HG02973 (cell line): ENCODE results near the gene POLR1A.
A peak's percentile ranks its signal among the peaks of the same experiment; 100 is the strongest.

ENCODE experiments used
- ATAC-seq: cut with Tn5 transposase; IDR thresholded peaks from one replicate; pipeline ENCODE4 v1.9.1; 2021; ENCODE audit warnings: moderate library complexity; ENCODE audit not compliant: unreplicated experiment

The POLR1A gene

DNA sequence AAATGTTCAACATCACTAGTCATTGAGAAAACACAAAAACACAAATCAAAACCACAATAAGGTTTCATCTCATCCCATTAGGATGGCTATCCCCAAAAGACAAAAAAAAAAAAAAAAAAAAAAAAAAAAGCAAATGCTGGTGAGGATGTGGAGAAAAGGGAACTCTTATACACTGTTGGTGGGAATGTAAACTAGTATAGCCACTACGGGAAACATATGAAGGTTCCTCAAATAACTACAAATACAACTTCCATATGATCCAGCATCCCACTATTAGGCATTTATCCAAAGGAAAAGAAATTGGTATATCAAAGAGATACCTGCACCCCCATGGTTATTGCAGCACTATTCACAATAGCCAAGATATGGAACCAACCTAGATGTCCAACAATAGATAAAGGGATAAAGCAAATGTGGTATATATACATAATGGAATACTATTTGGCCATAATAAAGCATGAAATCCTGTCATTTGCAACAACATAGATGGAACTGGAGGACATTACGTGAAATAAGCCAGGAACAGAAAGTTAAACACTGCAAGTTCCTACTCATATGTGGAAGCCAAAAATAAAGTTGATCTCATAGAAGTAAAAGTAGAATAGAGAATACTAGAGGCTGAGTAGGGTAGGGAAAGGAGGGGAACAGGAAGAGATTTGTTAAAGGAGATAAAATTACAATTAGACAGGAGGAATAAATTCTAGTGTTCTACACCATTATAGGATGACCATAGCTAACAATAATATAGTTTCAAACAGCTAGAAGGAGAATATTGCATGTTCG is 8.4 kb downstream of the POLR1A start:
- no peak for ATAC-seq

DNA sequence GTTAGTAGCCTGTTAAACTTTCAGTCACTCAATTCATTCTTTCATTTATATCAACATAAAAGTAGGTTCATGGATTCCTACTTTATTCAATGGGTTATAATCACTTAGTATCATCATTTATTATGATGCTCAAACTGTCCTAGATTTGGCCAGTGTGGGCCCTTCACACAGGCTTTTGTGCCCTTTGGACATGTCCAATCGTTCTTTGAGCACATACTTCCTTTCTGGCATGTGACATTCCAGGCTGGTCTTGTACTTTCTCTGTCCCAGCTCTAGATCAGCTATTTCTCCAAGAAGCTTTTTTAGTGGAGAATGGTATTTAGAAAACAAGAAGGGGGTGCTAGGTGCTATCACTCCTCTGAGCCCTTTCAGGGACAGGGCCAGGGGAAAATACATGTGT is 11.5 kb downstream of the POLR1A start:
- no peak for ATAC-seq

GRCh38 chr2:86087936-86088850 is 17.5 kb downstream of the POLR1A start:
- ATAC-seq: no peak

- no peak for ATAC-seq
These were observed 22.9 kb downstream of the POLR1A start for GRCh38 chr2:86082756-86083155.

GRCh38 chr2:86081724-86082123 is 24.0 kb downstream of the POLR1A start:
- no peak for ATAC-seq

- peak; percentile 71 for ATAC-seq
These were observed 25.4 kb downstream of the POLR1A start for GRCh38 chr2:86079981-86080911.

GRCh38 chr2:86078774-86079545 is 26.7 kb downstream of the POLR1A start:
- ATAC-seq: no peak

- ATAC-seq: no peak
These were observed 29.8 kb downstream of the POLR1A start for GRCh38 chr2:86075886-86076285.

DNA sequence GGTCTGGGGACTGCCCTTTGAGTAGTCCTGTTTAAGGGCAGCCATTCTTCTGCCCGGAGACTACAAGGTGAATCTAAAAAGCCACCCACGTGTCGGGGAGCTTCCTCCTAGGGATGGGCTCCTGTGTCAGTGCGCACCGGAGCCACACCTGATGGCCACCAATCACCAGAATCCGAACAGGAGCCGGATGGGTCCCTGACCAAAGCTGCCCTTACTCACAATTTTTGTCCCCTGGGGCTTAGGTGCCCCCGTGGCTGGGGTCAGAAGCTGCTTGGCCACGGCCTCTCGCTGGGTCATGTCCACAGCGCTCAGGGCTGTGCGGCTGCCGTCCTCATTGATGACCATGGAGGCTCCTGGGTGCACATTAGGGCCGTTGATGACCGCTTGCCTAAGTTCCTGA is 30.9 kb downstream of the POLR1A start:
- ATAC-seq: no peak

- no peak for ATAC-seq
These were observed 31.4 kb downstream of the POLR1A start for GRCh38 chr2:86074256-86074655.

- ATAC-seq: no peak
These were observed 32.5 kb downstream of the POLR1A start for GRCh38 chr2:86073225-86073624.

DNA sequence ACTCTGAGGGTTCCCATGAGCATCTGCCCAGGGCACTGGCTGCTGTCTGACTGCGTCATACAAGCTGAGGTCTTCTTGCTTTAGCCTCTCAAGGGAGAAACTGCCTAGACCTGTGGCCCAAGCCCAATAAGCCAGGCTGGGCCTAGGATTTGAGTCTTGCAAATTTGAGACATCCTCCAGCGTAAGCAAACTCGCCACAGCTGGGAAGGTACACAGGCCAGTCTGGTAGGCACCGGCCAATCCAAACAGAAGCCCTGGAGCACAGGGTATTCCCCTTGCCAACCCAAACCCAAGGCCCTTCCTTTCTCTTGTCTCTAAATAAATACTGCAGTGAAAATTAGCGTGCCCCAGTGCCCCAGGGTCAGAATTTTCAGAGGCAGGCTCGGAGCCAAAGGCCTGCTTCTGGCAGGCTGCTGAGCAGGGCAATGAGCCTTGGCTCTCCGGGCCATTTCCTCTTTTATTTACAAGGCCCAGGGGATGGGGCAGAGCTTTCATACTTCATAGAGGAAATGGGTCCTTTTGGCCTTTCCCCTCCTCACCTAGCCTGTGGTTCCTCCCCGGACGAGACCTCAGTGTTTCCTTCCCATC is 33.3 kb downstream of the POLR1A start:
- no peak for ATAC-seq

- ATAC-seq: no peak
These were observed 34.8 kb downstream of the POLR1A start for GRCh38 chr2:86070868-86071267.

GRCh38 chr2:86069783-86070339 is 35.8 kb downstream of the POLR1A start:
- no peak for ATAC-seq

- ATAC-seq: no peak
These were observed 36.5 kb downstream of the POLR1A start for GRCh38 chr2:86069091-86069685.

DNA sequence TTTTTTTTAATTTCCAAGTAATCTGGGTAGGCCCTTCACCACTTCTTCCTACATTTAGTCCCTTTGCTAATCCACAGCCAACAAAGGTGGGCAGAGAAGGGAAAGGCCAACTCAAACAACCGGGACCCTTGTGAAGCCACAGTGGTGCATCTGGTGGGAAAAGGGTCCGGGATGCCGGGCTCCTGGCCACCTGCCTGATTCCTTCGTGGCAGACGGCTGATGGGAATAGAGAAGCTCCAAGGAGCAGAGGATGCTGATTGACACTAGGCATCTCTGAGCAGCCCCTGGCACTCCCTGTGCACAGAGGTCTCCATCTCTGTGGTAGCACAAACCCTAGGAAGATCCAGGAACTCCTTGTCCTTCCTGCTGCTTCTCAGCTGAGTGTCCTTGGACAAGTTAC is 37.0 kb downstream of the POLR1A start:
- no peak for ATAC-seq

DNA sequence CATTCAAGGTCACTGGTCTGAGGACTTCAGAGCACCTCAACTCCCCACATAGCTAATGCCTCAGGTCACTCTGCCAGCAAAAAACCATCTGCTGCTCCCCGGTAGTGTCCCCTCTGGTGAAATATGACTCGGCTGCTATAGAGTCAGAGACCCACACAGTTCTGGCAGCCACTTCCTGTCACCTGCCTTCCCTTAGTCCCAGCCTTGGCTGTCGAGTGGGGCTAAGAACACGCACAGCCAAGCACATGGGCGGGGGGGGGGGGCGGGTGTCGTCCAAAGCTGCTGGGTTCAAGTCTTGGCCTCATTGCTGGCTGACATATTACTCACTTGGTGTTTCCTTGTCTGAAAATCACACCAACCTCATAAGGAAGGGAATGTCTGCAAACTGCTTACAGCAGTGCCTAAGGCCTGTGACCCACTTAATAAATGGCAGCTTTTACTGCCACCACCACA is 37.5 kb downstream of the POLR1A start:
- no peak for ATAC-seq

- no peak for ATAC-seq
These were observed 38.8 kb downstream of the POLR1A start for GRCh38 chr2:86066915-86067314.

DNA sequence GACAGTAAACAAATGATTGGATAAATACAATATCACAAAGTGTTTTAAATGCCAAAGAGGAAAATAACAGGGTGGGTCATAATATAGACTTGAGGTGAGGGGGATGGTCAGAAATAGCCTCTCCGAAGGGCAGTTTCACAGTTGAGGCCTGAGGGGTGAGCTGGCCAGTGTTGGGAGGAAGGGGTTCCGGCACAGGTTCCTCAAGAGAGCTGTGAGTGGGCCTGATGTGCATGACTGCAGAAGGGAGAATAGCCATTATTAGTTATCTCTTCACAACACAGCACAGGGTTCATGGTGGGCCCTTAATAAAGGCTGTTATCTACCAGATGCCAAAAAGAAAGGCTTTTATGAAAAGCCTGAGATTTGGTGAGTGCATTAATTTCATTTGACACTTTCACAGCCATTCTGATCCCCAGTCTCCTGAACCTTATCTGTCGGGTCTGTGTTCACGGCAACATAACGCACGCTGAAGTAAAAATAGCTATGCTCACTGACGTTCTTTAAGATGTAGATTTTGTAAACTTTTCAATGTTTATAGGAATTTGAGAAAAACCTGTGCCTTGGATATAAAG is 39.6 kb downstream of the POLR1A start:
- no peak for ATAC-seq
